AG09309 (cell line): ENCODE measurements around the gene GKN2.
"Not testable (repeated sequence)": the region's sequence is repeated elsewhere in the genome, so short reads cannot be mapped to it uniquely, and the experiment has no call there.

Experiments used
- DNase-seq: peaks from one replicate; pipeline ENCODE4 v3.0.0-alpha.2; 2010; ENCODE audit warnings: low read depth
- H3K4me3 ChIP-seq: 2 replicates; pipeline ENCODE4 v1.5.1; 2011; ENCODE audit warnings: mild to moderate bottlenecking, low read depth, low read length, moderate library complexity; ENCODE audit not compliant: control insufficient read depth
- CTCF ChIP-seq: IDR thresholded peaks from 2 replicates; pipeline ENCODE4 v1.5.1; 2011; ENCODE audit warnings: mild to moderate bottlenecking, low read depth, low read length, inconsistent platforms; ENCODE audit not compliant: insufficient read depth, control insufficient read depth; ENCODE audit errors: missing control alignments

Gene GKN2

GRCh38 chr2:68901561-68901960 lies 51.1 kb downstream of the GKN2 start:
- H3K4me3 ChIP-seq, result no peak overlapping the region
- no peak for TF ChIP-seq CTCF
- no peak for DNase-seq

- no peak overlapping the region for H3K4me3 ChIP-seq
- no peak for DNase-seq
- peak; percentile 47 for TF ChIP-seq CTCF
These were observed 51.5 kb downstream of the GKN2 start for GRCh38 chr2:68901199-68901514.

GRCh38 chr2:68900496-68901198 lies 52.0 kb downstream of the GKN2 start:
- peak; percentile 13 for TF ChIP-seq CTCF
- no peak for DNase-seq
- H3K4me3 ChIP-seq, result no peak overlapping the region

GRCh38 chr2:68895981-68896380 lies 56.7 kb downstream of the GKN2 start:
- not testable (repeated sequence) for H3K4me3 ChIP-seq, DNase-seq
